GM19240 (cell line): ENCODE results near the gene TMEM212.

Experiments
- DNase-seq: peaks from one replicate; pipeline ENCODE4 v3.0.0; 2011; ENCODE audit warnings: low spot score; ENCODE audit not compliant: insufficient read length

The TMEM212 gene

DNA sequence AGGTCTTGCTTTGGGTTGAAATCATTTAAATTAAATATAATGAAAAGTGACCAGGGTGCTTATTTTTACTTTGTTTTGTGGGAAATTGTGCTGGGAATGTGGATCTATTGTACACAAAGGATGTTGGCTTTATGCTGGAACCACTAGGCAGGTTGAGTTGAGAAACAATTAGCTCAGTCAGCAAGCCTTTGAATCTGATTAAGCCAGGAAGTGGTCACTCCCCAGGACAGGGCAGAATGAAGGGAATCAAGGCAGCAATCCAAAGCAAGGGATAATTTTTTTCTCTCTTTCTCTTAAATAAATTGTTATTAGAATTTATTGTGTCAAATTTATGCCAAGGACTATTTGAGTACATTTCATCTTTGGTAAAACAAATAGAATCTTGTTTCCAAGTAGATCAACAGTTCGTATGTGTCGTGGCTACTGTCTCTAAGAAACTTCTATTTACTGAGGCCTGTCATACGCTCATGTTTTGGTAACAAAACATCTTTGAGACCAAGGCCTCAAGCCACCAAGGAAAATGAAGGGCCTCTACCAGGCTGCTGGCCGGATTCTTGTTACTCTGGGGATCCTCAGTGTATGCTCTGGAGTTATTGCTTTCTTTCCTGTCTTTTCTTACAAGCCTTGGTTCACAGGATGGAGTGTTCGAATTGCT, at the start of gene TMEM212:
TSS of gene TMEM212 (plus strand) at position 486 of the 655 bp plus-strand sequence. CDS start at position 521, 35 bp downstream.
- no peak for DNase-seq

- DNase-seq: no peak
Measured at GRCh38 chr3:171796625-171797264, 46.4 kb upstream of the TMEM212 start.

DNA sequence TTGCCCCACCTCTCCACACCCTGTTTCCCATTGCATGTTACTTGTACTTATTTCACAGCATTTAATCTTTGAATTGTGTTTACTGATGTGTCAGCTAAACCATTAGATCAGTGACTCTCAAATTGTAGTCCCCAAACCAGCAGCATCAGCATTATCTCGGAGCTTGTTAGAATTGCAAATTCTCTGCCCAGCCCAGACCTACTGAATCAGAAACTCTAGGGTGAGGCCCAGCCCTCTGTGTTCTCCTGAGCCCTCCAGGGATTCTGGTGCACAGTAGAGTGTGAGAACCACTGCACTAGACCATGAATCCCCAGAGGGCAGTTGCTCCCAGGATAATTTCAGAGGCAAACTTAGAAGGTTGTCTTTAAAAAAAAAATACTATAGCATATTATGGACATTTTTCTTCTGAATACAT, 45.9 kb upstream of the TMEM212 start:
- DNase-seq: no peak

GRCh38 chr3:171797873-171798272, 45.3 kb upstream of the TMEM212 start:
- DNase-seq: no peak

DNA sequence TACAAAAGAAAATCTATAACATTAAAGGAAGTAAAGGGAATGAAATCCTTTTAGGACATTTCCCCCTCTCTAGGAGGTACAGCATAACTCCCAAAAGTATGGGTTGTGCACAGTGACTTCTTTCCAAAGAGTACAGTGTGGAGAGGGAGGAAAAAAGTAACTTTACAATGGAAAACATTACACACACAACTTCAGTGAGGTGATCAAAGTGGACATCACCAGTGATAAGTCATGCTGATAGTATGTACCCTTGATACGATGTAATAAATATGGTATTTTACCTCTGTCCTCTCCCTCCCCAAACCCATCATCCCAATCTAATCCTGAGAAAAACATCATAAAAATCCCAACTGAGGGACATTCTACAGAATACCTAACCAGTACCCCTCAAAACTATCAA, 43.6 kb upstream of the TMEM212 start:
- DNase-seq: no peak

GRCh38 chr3:171801738-171802589, 41.2 kb upstream of the TMEM212 start:
- DNase-seq: no peak

DNA sequence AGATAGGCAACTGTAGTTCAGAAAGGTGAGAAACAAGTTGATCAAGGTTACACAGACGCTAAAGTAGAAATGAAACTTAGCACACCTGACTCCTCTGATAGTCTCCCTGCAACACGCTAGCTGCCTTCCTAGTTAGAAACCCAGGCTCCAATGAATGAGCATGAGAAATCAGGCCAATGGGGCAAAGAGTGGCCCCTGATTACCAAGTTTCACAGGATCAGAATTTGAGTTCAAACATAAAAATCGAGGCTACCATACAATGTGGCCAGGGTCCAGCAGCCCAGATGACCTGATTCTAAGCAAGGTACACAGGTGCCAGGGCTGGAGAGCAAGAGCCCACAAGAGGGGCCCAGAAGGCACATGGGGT, 40.6 kb upstream of the TMEM212 start:
- no peak for DNase-seq

GRCh38 chr3:171803044-171803443, 40.1 kb upstream of the TMEM212 start:
- no peak for DNase-seq

DNA sequence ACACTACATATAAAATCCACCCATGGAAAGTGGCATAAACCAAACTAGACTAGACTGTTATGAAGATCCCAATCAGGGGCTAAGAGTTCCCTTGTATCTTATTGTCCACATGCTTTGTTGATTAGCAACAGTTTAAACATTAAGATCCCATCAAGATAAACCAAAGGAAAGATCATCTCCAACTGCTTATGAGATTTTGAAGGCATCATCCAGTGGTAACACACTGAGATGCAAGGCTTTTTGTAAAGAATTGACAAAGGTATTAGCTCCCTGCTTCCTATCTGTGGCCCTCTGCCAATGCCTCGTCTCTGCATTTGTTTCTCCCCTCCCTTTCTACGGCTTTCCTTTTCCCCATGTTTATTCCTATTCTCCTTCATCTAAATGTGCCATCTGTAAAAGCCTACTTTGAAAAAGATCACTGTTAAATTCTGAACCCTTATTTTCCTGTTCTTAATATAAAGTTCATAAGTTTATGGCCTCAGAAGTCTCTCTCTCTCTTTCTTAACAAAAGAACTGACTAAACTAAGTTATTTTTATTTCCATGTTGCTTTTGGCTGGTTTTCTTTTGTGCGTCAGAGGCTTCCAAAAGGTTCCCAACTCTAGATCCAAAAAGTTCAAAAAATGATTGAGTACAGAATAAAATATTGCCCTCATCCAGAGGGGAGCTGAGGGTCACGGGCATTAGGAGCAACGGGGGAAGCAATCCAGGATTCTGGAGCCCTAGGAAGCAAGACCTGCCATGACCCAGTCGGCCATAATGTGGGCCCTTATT, 38.3 kb upstream of the TMEM212 start:
- no peak for DNase-seq

DNA sequence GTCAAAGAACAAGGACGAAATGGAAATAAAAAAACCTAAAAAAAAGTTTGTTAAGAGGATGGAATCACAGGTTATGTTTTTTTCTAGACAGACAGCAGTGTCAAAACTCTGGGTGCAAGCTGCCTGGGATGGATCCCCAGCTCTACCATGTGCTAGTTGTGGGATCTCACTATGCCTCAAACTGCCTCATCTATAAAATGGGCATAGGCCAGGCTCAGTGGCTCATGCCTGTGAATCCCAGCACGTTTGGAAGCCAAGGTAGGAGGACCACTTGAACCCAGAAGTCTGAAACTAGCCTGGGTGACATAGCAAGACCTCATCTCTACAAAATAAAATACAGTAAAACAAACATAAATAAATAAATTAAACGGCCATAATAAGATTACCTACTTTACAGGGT, 37.5 kb upstream of the TMEM212 start:
- DNase-seq: no peak

GRCh38 chr3:171806200-171807128, 36.7 kb upstream of the TMEM212 start:
- no peak for DNase-seq

DNA sequence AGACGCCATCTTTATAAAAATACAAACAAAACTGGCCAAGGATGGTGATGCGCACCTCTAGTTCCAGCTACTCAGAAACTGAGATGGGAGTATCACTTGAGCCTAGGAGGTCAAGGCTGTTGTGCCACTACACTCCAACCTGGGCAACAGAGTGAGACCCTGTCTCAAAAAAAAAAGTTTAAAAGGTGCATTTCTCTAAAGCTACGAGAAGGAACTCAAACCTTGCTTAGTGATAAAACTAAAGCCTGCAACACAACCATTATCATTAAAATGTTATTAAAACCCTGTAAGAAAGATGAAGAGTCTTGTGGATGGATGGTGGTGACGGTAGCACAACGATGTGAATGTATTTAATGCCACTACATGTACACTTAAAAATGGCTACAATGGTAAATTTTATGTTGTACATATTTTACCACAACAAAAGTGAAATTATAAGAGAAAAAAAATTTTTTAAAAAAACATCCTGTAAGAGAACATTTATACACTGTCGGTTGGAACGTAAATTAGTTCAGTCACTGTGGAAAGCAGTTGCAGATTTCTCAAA, 35.9 kb upstream of the TMEM212 start:
- DNase-seq: no peak

DNA sequence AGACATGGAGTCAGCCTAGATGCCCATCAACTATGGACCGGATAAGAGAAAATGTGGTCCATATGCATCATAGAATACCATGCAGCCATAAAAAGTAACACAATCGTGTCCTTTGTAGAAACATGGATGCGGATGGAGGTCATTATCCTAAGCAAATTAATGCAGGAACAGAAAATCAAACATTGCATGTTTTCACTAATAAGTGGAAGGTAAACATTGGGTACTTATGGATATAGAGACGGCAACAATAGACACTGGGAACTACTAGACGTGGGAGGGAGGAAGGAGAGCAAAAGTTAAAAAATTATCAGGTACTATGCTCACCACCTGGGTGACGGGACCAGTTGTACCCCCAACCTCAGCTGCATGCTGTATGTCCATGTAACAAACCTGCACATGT, 35.3 kb upstream of the TMEM212 start:
- DNase-seq: no peak

DNA sequence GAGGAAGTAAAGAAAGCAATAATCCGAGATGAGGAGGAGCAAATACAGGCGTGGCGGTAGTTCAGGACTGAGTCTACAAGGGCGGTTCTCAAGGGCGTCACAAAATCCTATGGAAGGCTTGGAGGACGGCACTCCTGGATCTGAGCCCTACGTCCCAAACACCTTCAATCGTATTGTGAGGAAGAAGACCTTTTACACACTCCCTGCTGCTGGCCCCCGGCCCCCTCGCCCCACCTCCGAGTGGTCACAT, 33.6 kb upstream of the TMEM212 start:
- DNase-seq: no peak

DNA sequence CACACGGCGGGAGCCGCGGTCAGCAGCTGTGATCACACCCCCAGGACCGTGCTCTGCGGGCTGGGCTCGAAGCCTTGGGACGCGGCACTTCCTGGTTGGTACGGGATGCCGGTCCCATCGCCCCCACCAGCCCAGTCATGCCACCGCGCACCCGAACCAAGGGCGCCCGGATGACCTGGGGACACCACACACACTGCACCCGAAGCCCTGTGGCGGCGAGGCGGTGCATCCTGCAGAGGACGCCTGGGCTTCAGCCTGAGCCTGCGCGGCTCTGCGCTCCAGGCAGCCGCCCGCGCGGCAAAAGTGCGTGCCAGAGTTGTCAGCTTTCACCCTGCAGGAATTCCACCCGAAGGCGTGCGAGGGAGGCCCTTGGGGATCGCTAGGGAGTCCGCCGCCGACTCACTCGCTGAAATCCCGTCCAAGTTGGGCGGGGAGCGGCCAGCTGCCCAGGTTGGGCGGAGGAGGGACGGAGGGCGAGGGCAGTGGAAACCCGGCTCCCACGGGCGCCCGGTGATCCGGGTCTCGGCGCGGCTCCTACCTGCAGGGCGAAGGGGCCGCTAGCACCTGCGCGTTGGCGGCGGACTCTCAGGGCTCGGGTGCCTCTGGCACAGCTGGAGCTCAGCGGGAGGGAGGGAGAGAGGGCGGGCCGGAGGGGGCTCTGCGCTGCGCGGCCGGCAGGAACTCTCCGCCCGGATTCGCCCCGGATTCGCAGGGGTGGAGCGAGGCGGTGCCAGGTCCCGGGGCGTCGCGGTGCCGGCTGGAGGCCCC, 33.1 kb upstream of the TMEM212 start, which contains the start of gene PLD1:
TSS of gene PLD1 (minus strand) at position 623 of the 768 bp plus-strand sequence. CDS start 72,432 bp downstream, outside the sequence.
- DNase-seq: peak; percentile 36

DNA sequence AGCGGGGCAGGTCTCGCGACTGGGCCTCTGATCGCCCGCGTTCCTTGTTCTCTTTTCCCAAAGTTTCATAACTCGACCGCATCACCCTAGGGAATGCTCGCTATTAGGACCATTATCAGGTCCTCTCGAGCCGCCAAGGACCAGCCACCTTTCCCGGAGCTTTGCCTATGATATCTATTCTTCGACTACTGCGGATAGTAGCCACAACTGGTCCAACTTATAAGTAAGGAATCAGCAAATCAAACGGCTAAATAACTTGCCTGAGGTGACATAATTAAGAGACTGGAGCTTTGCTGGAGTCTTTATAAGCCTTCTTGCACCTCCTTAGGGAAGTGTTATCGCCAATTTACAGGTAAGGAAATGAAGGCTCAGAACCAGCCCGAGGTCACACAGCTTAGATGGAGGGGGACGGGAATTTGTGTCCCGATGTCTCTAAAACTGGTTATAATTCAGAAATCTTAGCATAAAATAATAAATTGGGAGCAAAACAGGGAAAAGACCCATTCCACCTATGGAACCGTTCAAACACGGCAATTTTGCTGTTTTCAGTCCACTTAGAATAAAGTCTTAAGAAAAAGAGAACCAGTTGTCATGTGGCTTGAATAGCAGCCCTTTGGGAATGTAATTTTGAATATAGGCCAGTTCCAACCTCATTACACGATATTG, 32.4 kb upstream of the TMEM212 start:
- no peak for DNase-seq

DNA sequence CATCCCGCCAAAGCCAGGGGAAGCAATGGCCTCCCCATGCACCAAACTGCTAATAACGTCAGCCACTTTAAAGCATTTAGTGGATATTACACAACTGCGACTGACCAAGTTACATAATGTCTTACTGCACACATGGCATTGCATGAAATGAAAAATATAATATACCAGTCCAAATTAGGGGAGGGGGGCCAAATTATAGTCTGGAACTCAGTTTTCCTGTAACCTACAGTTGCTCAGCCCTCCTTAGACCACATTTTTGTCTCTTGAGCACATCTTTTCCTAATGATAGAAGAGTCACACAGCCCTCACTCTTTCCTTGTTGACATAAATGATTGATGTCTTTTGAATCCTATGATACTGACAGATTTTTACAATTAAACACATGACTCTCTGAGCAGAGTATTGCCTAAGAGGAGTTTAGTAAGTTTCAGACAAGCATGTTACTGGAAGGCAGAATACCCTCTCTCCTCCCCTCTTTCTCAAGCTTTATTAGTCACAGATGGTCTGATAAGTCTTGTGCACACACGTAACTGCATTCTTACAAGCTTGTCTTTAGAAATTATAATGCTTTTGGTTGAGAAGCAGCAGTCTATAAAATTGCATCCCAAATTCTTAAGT, 31.7 kb upstream of the TMEM212 start:
- DNase-seq: no peak

DNA sequence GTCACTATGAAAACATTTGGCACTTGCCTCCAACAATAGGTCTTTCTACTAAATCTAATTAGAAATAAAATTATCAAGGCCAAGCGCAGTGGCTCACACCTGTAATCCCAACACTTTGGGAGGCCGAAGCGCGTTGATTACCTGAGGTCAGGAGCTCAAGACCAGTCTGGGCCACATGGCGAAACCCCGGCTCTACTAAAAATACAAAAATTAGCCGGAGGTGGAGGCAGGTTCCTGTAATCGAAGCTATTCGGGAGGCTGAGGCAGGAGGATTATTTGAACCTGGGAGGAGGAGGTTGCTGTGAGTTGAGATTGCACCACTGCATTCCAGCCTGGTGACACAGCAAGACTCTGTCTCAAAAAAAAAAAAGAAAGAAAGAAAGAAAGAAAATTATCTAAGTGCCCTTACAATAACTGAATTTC, 31.2 kb upstream of the TMEM212 start:
- DNase-seq: no peak

DNA sequence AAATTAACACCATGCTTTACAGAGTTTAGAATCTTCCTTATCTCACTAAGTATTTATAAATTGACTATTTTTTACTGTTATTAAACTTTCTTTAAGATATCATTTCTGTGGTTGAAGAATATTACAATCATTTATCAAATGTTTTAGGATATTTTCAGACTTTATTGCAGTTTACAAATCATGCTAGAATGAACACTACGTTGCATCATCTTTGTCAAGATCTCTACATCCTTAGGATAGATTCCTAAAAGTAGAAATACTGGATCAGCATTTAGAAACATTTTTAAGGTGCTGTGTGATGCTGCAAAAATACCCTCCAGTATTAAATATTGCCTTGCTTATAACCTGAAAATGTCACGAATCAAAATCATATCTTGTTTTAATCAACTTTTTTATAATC, 30.3 kb upstream of the TMEM212 start:
- no peak for DNase-seq
